SK-N-MC (cell line): Measurements from ENCODE around the gene RUSF1.

Experiments used
- EZH2 ChIP-seq: fragments of 200-600 bp; sonication (generic); IDR thresholded peaks from one replicate; pipeline ENCODE4 v1.6.1; 2017; ENCODE audit warnings: antibody characterized with exemption
- POLR2AphosphoS5 ChIP-seq: IDR thresholded peaks from 2 replicates; pipeline ENCODE4 v1.6.1; 2012; ENCODE audit warnings: mild to moderate bottlenecking, low read depth, low read length, borderline replicate concordance

GRCh38 chr16:31476303-31477219 is 31.6 kb downstream of the RUSF1 start:
- TF ChIP-seq EZH2, result no peak
- TF ChIP-seq POLR2AphosphoS5, result no peak
